HepG2 (cell line): ENCODE data around the gene LAP3. TPM values are rescaled to one million over a fixed set of nuclear protein-coding genes. Genes with fewer than 3 reads are reported as not detected.

ENCODE experiments used
- ARID2 ChIP-seq: sonication (generic); formaldehyde crosslinking; IDR thresholded peaks from 2 replicates; pipeline ENCODE4 v1.8.1; 2022; ENCODE audit warnings: mild to moderate bottlenecking, missing genetic modification reagents, borderline replicate concordance
- GATAD2A ChIP-seq: IDR thresholded peaks from 2 replicates; pipeline ENCODE4 v1.6.1; 2016
- GZF1 ChIP-seq: sonication (generic); formaldehyde crosslinking; IDR thresholded peaks from 2 replicates; pipeline ENCODE4 v1.5.1; 2020; ENCODE audit warnings: mild to moderate bottlenecking, missing genetic modification reagents
- KDM5B ChIP-seq: sonication (generic); formaldehyde crosslinking; IDR thresholded peaks from 2 replicates; pipeline ENCODE4 v1.4.0; 2020; ENCODE audit warnings: missing genetic modification reagents, mild to moderate bottlenecking, borderline replicate concordance
- MAZ ChIP-seq, 2 experiments: sonication (generic) in 1 of 2; formaldehyde crosslinking in 1 of 2; IDR thresholded peaks; 2 replicates each; pipeline versions ENCODE4 v1.5.0 to v1.6.1; 2012 to 2020; ENCODE audit warnings: low read depth in 2 of 2, mild to moderate bottlenecking in 2 of 2, borderline replicate concordance in 1 of 2, improper control_type of control experiment in 1 of 2, low read length in 1 of 2, missing genetic modification reagents in 1 of 2, moderate library complexity in 1 of 2
- SAP130 ChIP-seq: IDR thresholded peaks from 2 replicates; pipeline ENCODE4 v1.6.1; 2016; ENCODE audit warnings: low read depth
- SMAD3 ChIP-seq: sonication (generic); formaldehyde crosslinking; IDR thresholded peaks from 2 replicates; pipeline ENCODE4 v1.4.0; 2020; ENCODE audit warnings: missing genetic modification reagents
- SRY ChIP-seq: sonication (generic); formaldehyde crosslinking; IDR thresholded peaks from 2 replicates; pipeline ENCODE4 v1.8.0; 2022; ENCODE audit warnings: mild to moderate bottlenecking, missing genetic modification reagents
- STAT5B ChIP-seq: sonication (generic); formaldehyde crosslinking; IDR thresholded peaks from 2 replicates; pipeline ENCODE4 v1.4.0; 2020; ENCODE audit warnings: missing genetic modification reagents
- TBL1XR1 ChIP-seq: fragments of 150-350 bp; IDR thresholded peaks from 2 replicates; pipeline ENCODE4 v1.6.1; 2014; ENCODE audit warnings: borderline replicate concordance, low read length; ENCODE audit not compliant: partially characterized antibody
- ZBTB20 ChIP-seq: sonication (generic); formaldehyde crosslinking; IDR thresholded peaks from 2 replicates; pipeline ENCODE4 v1.8.1; 2023; ENCODE audit warnings: missing genetic modification reagents, low read depth, mild to moderate bottlenecking, borderline replicate concordance
- ZBTB4 ChIP-seq: sonication (generic); formaldehyde crosslinking; IDR thresholded peaks from 2 replicates; pipeline ENCODE4 v1.4.0; 2020; ENCODE audit warnings: missing genetic modification reagents, mild to moderate bottlenecking, borderline replicate concordance
- ZFP62 ChIP-seq: sonication (generic); formaldehyde crosslinking; IDR thresholded peaks from 2 replicates; pipeline ENCODE4 v1.4.0; 2020; ENCODE audit warnings: missing genetic modification reagents
- ZMAT3 ChIP-seq: sonication (generic); formaldehyde crosslinking; conservative IDR thresholded peaks from 2 replicates; pipeline ENCODE4 v1.7.0; 2021; ENCODE audit warnings: missing genetic modification reagents
- ZNF18 ChIP-seq: sonication (generic); formaldehyde crosslinking; IDR thresholded peaks from 2 replicates; pipeline ENCODE4 v1.8.0; 2022; ENCODE audit warnings: mild to moderate bottlenecking, missing genetic modification reagents; ENCODE audit not compliant: insufficient replicate concordance
- ZNF24 ChIP-seq: fragments of 450-650 bp; IDR thresholded peaks from 2 replicates; pipeline ENCODE4 v1.6.1; 2017; ENCODE audit warnings: antibody characterized with exemption, mild to moderate bottlenecking
- ZNF879 ChIP-seq: sonication (generic); formaldehyde crosslinking; IDR thresholded peaks from 2 replicates; pipeline ENCODE4 v1.8.1; 2023; ENCODE audit warnings: missing genetic modification reagents
- polyA plus RNA-seq, 8 experiments: library from polyadenylated mRNA; depleted of rRNA in 3 of 8; stranded (reverse) in 7 of 8; unstranded in 1 of 8; fragments of >200 nt; fragmentation: Illumina TruSeq in 4 of 8; extraction: Trizol in 4 of 8; gene quantifications; 2 replicates each; pipeline versions ENCODE4 v1.2.1 to v1.2.3, GENCODE V29; 2011 to 2016; ENCODE audit warnings: low read depth in 4 of 8, missing spikeins in 1 of 8, mixed read lengths in 1 of 8; ENCODE audit not compliant: insufficient read depth in 1 of 8
- total RNA-seq, 5 experiments: library from RNA; depleted of rRNA; stranded (reverse); fragments of >200 nt; fragmentation: Illumina TruSeq; extraction: Trizol; gene quantifications; 2 replicates each; pipeline ENCODE4 v1.2.3, GENCODE V29; 2016; ENCODE audit warnings: low read depth in 1 of 5
- TF ChIP-seq, protein P1 (sequence below): sonication (generic); formaldehyde crosslinking; IDR thresholded peaks from 2 replicates; pipeline ENCODE4 v1.4.0; 2020; ENCODE audit warnings: missing genetic modification reagents, mild to moderate bottlenecking, borderline replicate concordance
- TF ChIP-seq, protein P2 (sequence below): IDR thresholded peaks from 2 replicates; pipeline ENCODE4 v1.6.1; 2016; ENCODE audit warnings: control low read depth

The LAP3 gene
- total and polyA plus RNA-seq, 2 of the 13 experiments (the other 11 are each of a cell fraction or from before 2014, with no cell fraction given) = 106 to 125 TPM

- TF ChIP-seq STAT5B (no peak), ZFP62 (no peak), ZBTB20 (CRISPR knock-in tag) (no peak), GZF1 (CRISPR knock-in tag) (peak; percentile 66; the same call in 1 of the 2 replicates), ZNF24 (no peak), KDM5B (no peak), ZMAT3 (CRISPR knock-in tag) (0 out of 2 replicates have a peak, but pooled peaks have one; percentile 45), ZBTB4 (CRISPR knock-in tag) (no peak), ARID2 (CRISPR knock-in tag) (no peak), ZNF18 (peak; percentile 6), TBL1XR1 (no peak), MAZ (IDR thresholded peaks at IDR 0.05; ENCODE audit: borderline replicate concordance, low read depth, low read length) (no peak), MAZ (CRISPR knock-in tag; IDR thresholded peaks at IDR 0.05; ENCODE audit: low read depth) (no peak), SAP130 (CRISPR knock-in tag) (peak; percentile 98), GATAD2A (CRISPR knock-in tag) (0 out of 2 replicates have a peak, but pooled peaks have one; percentile 7), SRY (CRISPR knock-in tag) (0 out of 2 replicates have a peak, but pooled peaks have one; percentile 39), SMAD3 (CRISPR knock-in tag) (no peak), ZNF879 (0 out of 2 replicates have a peak, but pooled peaks have one; percentile 59)
- TF ChIP-seq, protein P1, sequence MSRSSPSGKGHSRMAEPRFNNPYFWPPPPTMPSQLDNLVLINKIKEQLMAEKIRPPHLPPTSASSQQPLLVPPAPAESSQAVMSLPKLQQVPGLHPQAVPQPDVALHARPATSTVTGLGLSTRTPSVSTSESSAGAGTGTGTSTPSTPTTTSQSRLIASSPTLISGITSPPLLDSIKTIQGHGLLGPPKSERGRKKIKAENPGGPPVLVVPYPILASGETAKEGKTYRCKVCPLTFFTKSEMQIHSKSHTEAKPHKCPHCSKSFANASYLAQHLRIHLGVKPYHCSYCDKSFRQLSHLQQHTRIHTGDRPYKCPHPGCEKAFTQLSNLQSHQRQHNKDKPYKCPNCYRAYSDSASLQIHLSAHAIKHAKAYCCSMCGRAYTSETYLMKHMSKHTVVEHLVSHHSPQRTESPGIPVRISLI (CRISPR knock-in tag) = no peak
- TF ChIP-seq, protein P2, sequence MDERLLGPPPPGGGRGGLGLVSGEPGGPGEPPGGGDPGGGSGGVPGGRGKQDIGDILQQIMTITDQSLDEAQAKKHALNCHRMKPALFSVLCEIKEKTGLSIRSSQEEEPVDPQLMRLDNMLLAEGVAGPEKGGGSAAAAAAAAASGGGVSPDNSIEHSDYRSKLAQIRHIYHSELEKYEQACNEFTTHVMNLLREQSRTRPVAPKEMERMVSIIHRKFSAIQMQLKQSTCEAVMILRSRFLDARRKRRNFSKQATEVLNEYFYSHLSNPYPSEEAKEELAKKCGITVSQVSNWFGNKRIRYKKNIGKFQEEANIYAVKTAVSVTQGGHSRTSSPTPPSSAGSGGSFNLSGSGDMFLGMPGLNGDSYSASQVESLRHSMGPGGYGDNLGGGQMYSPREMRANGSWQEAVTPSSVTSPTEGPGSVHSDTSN (CRISPR knock-in tag) = no peak
Measured at GRCh38 chr4:17614416-17615299, 37.7 kb downstream of the LAP3 start, which contains the start of gene MED28 (continued).
